Nucleus accumbens (tissue), 56 donors: ENCODE results near the gene SETD4.

Experiments
- DNase-seq, 56 donors: peaks; one replicate each; lab custom pipeline; 2025; lab: John Stamatoyannopoulos, UW

The SETD4 gene

GRCh38 chr21:36022427-36023091 lies 37.8 kb downstream of the SETD4 start:
- no peak for DNase-seq

- no peak for DNase-seq
These were observed 39.0 kb downstream of the SETD4 start for GRCh38 chr21:36021251-36021837.

- DNase-seq = no peak
These were observed 45.3 kb downstream of the SETD4 start for GRCh38 chr21:36015045-36015444.

DNA sequence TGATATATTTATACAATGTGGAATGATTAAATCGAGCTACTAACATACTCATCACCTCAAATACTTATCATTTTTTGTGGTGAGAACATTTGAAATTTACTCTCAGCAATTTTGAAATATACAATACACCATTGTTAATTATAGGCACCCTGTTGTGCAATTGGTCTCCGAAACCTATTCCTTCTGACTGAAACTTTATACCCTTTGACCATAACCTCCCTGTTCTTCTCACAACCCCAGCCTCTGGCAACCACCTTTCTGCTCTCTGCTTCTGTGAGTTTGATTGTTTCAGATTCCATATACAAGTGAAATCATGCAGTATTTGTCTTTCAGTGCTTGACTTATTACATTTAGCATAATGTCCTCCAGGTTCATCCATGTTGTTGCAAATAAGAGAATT lies 49.5 kb downstream of the SETD4 start:
- DNase-seq = no peak

DNA sequence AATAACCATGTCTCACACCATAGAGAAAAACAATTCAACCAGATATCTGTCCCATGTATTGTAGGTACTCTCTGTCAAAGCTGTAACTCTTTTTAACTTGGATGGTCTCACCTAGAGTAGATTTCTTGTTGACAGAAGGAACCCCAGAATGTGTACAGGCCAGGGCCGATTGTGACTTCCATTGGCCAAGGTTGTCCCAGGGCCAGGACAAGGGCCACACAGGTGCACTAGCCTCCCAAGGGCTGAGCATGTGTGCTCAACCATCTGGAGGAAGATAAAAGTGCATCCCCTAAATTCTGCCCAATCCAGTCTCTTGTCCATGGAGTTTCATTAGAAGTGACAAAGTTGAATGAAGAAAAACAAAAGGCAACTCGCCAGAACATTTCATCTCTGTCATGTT lies 51.8 kb downstream of the SETD4 start:
- no peak for DNase-seq

- no peak for DNase-seq
These were observed 54.4 kb downstream of the SETD4 start for GRCh38 chr21:36005879-36006400.

DNA sequence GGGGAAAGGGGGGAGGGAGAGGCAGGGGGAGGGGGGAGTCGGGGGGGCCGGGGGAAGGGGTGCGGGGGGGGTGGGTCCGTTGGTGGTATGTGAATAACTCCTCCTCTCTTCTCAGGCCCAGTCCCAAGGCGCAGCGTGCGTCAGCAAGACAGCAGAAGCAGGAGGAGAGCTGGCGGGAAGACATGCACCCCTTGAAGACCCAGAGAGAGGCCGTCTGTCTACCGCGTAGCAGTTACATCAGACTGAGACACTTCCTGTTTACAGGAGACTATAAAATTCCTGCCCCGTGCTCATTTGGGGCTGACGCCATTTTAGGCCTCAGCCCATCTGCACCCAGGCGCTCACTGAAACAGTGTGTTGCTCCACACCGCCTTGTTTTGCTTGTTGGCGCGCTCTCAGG lies 55.3 kb downstream of the SETD4 start:
- no peak for DNase-seq

DNA sequence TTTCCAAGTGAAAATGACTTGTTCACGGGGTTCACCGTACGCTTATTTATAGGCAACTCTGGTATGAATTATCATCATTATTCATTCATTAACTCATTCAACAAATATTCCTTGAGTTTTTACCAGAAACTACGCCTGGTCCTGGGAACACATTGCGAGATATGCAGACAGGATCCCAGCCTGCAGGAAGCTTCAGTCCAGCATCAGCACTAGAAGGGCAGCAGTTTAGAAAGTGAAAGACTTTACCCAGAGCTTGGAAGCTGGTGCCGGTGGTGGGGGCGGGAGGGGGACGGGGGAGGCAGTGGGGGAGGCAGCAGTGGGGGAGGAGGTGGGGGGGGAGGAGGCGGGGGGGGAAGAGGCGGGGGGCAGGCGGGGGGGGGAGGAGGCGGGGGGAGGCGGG lies 55.9 kb downstream of the SETD4 start:
- DNase-seq = no peak

DNA sequence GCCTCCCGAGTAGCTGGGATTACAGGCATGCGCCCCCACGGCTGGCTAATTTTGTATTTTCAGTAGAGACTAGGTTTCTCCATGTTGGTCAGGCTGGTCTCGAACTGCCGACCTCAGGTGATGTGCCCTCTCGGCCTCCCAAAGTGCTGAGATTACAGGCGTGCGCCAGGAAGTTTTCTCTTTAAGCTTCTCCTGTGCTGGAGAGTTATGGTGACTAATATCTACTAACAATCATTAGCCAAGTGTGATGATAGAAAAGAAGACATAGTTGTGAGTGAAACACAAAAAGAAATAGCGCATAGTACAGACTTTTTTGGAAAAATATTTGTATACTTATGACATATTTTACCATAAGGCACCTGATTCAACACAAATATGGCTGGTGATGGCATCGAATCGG lies 56.5 kb downstream of the SETD4 start:
- no peak for DNase-seq

DNA sequence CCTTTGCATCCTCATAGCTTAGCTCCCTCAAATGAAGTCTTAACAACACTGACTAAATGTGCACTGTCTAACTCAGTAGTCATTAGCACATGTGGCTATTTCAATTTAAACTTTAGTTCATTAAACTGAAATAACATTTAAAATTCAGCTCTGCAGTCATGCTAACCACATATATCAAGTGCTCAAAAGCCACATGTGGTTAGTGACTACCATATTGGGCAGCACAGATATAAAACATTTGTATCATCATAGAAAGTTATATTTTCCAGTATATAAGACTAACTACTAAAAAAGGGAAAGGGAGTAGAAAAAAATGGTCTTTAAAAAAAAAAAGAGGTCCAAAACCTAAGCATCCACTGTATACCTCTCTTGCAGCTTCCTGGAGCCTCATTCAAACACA lies 64.1 kb downstream of the SETD4 start:
- no peak for DNase-seq

GRCh38 chr21:35995522-35996088 lies 64.7 kb downstream of the SETD4 start:
- no peak for DNase-seq

GRCh38 chr21:35994613-35995012 lies 65.7 kb downstream of the SETD4 start:
- no peak for DNase-seq

- DNase-seq = no peak
These were observed 66.3 kb downstream of the SETD4 start for GRCh38 chr21:35993875-35994490.

GRCh38 chr21:35991131-35991530 lies 69.2 kb downstream of the SETD4 start:
- no peak for DNase-seq

GRCh38 chr21:35990609-35991008 lies 69.7 kb downstream of the SETD4 start:
- DNase-seq = no peak

GRCh38 chr21:35989138-35989735 lies 71.1 kb downstream of the SETD4 start:
- no peak for DNase-seq

DNA sequence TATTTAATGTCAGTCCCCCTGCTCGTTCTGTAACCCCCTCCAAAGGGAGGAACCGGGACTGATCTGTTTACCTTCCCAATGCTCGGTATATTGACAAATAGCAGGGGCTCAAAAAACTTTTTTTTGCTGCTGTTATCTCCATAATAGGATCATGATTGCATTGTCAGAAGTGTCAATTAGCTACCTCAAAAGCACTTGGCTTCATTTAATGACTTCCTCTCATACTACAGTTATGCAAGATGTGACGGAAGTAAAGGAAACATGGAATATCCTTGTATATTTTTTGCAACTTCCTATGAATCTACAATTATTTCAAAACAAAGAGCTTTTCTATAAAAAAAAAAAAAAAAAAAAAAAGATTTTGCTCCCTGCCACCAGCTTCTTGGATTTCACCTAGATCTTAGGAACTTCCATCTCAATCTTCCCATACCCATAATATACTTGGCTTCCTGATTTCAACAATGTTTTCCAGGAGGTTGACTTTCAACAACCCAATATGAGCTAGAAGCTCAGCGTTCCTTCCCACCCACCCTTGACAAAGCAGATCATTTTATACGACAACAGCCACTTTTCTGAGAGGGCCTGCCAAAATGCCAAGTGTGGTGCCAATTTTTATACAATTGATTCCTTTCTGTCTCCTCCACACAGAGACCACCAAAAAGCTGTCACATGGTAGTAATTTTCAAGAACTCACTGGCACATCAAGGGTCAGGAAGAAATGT lies 71.7 kb downstream of the SETD4 start:
- DNase-seq = no peak

DNA sequence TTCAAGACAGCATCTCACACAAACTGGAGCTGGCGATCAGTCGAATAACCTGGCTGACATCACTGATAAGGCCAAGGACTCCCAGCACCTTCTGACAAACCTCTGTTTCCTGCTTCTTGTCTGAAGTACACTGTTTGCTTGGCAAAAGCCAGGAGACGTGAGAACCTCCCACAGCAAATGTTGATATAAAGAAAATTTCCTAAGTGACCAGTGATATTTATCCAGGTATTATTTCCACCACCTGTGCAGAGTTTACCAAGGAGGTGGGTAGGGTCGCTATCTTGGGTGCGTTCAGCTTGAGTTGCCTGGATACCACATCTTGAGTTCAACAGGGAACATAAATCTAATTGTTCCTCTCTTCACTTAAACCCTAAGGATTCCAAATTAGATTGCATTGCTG lies 72.9 kb downstream of the SETD4 start:
- DNase-seq = no peak

DNA sequence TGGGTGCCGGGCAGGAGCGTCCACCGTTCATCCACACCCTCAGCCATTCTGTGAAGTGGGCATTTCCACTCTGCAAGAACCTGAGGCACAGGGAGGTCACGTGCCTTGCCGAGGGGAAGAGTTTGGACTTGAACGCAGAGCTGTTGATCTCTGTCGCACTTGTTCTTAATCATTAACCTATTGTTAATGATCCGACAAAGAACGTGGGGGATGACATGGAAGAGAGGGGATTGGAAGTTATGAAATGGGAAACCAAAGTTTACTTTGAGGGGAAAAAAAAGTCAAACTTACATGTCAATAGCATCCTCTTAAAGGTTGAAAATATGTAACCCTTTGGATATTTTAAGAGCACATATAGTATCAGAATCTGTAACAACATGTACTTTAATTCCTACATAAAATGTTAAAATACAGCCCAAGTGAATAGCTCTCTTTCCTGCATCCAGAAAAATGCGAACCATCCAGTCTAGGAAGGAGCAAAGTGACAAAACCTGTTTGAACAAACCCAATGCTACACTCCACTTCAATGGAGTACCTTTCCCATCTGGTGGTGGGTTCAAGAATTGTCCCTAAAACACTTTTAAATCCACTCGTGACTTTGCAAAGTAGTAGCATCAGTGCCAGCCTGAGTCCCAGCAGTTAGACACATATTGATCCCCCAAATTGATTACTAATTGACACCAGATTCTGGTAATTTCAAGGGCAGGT lies 75.5 kb downstream of the SETD4 start:
- no peak for DNase-seq
